ENCODE results near the gene LATS1.

The LATS1 gene

GRCh38 chr6:149660028-149660427 lies 57.9 kb downstream of the LATS1 start:
- DNase-seq (ENCODE audit: low read depth), result no peak

DNA sequence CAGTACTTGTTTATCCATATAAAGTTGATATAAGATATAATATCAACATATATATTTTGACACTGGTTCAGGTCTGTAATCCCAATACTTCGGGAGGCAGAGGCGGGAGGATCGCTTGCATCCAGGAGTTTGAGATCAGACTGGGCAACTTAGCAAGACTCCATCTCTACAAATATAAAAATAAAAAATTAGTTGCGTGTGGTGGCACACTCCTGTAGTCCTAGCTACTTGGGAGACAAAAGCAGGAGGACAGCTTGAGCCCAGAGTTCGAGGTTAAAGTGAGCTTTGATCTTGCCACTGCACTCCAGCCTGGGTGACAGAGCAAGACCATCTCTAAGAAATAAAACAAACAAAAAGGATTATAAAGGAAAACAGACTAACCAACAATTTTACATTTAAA lies 60.5 kb downstream of the LATS1 start:
- DNase-seq (ENCODE audit: low read depth), result no peak

DNA sequence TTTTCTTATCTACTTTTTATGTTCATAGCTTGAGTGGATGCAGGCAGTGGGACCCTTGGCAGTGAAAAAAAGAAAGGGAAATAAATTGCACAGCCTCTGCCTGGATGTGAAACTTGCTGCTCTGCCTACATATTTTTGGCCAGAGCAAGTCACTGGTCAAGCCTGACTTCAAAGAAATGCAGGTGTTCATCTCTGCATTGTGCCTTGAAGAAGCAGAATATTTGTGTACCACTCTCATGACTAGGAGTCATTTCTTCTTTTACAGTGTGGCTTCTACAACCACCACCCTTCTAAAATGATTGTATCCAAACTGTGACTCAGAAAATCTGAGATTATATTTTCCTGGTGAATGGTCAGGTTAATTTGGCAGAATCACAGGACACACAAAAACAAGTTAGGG lies 66.8 kb downstream of the LATS1 start:
- no peak for DNase-seq (ENCODE audit: low read depth)

GRCh38 chr6:149648148-149649145 lies 69.5 kb downstream of the LATS1 start, which contains the start of gene KATNA1:
Gene KATNA1 (minus strand): TSS chr6:149648714. CDS start chr6:149638547, 10,167 bp downstream.
- peak; percentile 76 for DNase-seq (ENCODE audit: low read depth)

DNA sequence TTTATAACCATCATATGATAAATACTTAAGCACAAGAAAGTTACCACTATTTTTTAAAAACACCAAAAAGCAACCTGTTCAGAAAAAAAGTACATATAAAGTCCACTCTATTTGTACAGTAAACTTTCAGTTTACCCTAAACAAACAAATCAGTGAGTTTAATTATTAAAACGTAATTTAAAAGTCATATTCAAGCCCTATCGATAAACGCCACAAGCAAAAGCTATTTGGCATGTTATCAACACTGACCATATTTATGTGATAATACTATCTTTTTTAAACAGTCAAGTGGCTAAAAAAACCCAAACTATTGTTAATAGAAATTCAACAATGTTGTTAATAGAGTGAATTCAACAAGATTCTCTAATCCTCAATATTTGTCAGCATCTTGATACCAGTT lies 71.3 kb downstream of the LATS1 start:
- no peak for DNase-seq (ENCODE audit: low read depth)

DNA sequence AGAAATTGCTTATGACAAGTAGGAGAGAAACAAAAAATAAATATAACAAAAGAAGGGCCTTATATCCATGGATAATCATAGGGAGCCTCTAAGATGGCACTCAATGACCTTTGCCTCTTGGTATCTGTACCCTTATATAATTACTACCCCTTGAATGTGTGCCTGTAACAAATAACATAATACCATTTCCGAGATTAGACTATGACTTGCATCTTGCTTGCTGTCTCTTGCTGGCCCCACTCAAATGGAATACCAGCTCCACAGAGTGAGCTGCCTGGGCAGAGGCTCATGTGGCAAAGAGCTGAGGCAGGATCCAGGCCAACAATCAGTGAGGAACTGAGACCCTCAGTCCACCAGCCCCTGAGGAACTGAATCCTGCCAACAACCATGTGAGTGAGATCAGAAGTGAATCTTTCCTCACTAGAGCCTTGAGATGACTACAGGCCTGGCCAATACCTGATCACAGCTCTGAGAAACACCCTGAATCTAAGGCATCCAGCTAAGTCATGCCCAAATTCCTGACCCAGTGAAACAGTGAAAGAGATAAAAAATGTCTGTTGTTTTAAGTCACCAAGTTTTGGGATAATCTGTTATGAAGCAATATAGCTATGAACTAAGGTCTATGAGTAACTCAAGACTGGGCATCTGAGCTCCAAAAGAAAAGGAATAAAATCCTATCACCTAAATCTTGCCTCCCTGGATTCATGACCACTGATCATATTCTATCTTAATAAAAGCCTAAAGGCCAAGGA lies 74.9 kb downstream of the LATS1 start:
- no peak for DNase-seq (ENCODE audit: low read depth)

- no peak for DNase-seq (ENCODE audit: low read depth)
These were observed 81.8 kb downstream of the LATS1 start for GRCh38 chr6:149636124-149636523.

GRCh38 chr6:149634315-149634714 lies 83.6 kb downstream of the LATS1 start:
- DNase-seq (ENCODE audit: low read depth), result no peak

- no peak for DNase-seq (ENCODE audit: low read depth)
These were observed 88.9 kb downstream of the LATS1 start for GRCh38 chr6:149628875-149629510.

DNA sequence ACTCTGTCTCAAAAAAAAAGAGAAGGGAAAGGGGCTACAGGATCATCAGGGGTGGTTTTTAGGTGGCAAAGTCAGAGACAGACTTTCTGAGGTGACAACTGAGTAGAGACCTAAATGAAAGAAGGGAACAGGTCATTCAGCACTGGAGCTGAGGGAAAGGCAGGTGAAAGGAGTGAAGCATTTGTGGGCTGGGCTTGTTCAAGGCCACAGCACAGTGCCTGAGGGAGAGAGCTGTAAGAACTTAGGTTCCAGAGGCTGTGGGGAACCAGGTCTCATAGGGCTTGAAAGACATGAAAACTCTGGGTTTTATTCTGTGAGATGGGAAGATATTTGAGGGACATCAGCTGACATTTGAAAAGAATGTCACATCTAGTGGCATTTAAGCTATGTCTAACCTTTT lies 90.2 kb downstream of the LATS1 start:
- no peak for DNase-seq (ENCODE audit: low read depth)

- DNase-seq (ENCODE audit: low read depth), result no peak
These were observed 102.1 kb downstream of the LATS1 start for GRCh38 chr6:149615805-149616204.

- no peak for DNase-seq (ENCODE audit: low read depth)
These were observed 103.6 kb downstream of the LATS1 start for GRCh38 chr6:149614337-149614736.

GRCh38 chr6:149608381-149608982 lies 109.4 kb downstream of the LATS1 start:
- DNase-seq (ENCODE audit: low read depth), result no peak
